HG02870 (cell line): ENCODE measurements around the gene COLQ.
"Not testable (repeated sequence)": the region's sequence is repeated elsewhere in the genome, so short reads cannot be mapped to it uniquely, and the experiment has no call there.

ENCODE experiments used
- ATAC-seq: cut with Tn5 transposase; IDR thresholded peaks from one replicate; pipeline ENCODE4 v1.9.1; 2021; ENCODE audit warnings: mild to moderate bottlenecking, moderate library complexity; ENCODE audit not compliant: unreplicated experiment

Gene COLQ

DNA sequence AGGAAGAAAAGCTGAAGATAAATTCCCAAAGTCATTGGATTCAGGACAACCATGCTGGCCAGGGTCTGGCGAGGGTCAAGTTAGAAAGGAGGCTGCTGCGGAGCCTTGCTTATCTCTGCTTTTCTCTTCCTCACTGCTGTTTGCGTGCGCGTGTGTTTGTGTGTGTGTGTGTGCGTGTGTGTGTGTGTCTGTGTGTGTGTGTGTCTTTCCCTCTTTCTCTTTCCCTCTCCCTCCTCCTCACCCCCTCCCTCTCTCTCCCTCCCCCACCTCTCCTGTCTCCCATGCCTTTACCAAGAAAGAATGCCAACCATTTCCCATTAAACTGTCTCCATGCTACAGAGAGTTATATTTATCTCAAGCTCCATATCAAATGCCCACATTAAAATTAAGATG, at the start of gene COLQ:
Gene COLQ (minus strand): TSS at position 134 of the 393 bp plus-strand sequence. CDS start 81 bp downstream, at position 53.
- ATAC-seq = no peak

DNA sequence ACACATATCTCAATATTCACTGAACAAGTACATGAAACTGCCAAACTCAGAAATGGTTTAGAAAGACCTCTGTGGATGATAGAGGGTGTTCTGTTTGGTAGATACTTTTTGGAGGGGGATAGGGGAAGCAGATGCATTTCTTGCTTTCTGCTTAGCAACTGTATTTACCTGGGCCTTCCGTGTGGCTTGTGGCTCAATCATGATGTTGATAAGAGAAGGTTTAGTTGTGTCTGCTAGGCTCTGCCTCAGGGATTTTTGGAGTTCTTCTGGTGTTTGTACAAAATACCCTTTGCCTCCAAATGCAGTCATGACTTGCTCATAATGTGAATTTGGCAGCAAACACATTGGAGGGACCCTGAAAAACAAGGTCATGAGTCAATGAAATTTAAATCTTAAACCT, 41.7 kb upstream of the COLQ start:
- no peak for ATAC-seq

DNA sequence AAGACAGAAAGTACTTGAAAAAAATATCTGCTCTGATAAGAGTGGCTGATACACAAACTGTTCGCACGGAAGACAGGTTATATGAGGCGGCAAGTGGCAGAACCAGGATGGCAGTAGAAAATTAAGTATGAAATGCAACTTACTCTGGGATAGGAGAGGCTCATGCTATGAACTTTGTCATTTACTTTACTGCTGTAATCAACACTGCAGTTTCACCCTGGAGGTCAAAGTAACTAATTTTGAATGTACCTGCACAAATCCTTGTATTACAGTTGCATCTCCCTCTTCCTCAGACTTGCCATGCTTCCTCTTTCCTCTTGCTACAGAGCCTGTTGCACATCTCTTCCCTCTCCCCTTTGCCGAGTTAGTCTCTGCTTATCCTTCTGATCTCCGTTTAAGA, 41.1 kb upstream of the COLQ start:
- no peak for ATAC-seq

DNA sequence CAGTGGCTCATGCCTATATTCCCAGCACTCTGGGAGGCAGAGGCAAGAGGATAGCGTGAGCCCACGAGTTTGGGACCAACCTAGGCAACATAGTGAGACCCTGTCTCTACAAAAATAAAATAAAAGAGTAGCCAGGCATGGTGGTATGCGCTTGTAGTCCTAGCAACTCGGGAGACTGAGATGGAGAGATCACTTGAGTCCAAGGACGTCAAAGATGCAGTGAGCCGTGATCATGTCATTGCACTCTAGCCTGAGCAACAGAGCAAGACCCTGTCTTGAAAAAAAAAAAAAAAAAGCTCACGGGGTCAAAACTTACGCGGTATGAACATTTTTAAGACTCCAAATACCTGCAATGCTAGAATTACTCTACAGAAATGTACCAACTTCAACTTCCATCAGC, 37.1 kb upstream of the COLQ start:
- ATAC-seq = no peak

DNA sequence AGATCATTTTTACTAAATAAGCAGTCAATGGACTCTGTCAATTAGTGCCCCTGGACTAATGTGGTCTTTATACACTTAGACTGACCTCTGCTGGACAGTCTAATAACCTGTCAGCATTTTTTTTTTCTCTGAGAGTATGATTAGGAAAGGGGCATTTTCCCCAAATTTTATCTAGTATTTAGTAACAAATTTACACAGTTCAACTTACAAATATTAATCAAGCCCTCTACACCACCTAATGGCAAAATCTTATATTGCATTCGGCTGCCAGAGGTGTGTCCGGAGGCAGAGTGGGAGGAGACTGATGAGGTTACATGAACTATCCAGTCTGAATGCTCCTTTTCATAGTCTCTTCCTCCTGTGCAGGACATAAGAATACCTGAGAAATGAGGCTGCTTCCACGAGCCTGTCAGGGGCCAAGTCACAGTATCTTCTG, 36.0 kb upstream of the COLQ start:
- ATAC-seq = peak; percentile 57

DNA sequence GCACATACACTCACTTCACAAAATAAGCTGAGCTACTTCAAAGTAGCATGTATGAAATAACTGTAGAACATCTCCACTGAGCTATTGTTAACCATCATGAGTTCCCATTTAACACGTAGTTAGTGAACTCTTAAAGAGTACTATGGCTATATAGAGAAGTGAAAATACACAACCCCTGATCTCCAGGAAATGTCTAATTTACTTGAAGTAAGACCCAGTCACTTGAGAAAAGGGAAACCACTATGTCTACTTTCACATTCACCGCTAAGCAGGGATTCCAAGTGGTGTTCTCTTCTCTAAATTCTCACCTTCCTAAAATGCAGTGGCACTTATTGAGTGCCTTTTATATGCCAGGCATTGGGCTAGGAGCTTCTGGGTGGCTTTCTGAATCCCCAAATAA, 35.0 kb upstream of the COLQ start:
- ATAC-seq = peak; percentile 88

DNA sequence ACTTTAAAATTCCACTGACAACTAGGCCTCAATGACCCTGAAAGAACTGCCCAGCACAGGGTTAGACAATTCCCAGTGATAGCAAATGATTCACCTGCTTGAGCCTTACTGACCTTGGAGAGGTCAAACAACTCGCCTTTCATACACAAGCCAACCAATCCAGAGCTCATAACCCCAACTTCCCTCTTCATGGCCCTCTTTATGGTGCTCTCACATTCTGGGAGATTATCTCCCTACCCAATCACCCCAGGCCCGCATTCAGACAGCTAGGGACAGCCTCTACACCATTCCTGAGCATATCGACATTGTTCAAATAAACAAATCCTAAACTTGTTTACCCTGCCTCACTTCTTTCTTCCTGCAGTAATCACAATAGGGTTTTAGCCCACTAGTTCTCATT, 32.2 kb upstream of the COLQ start:
- ATAC-seq = no peak

DNA sequence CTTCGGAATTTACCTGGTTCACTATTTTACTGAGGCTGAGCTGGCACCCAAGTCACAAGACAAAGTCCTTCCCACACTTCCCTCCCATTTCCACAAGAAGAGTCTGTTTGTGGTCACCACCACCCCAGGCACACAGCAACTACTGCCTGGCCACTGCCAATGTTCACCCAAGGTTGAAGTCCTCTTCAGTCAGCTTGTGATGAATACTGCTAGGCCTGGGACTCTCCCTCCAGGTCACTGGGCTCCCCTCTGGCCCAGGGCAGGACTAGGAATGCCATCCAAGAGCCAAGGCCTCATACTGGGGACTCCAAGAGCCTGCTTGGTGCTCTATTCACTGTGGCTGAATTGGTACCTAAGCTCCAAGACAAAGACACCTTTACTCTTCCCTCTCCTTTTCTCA, 30.4 kb upstream of the COLQ start:
- ATAC-seq = no peak

DNA sequence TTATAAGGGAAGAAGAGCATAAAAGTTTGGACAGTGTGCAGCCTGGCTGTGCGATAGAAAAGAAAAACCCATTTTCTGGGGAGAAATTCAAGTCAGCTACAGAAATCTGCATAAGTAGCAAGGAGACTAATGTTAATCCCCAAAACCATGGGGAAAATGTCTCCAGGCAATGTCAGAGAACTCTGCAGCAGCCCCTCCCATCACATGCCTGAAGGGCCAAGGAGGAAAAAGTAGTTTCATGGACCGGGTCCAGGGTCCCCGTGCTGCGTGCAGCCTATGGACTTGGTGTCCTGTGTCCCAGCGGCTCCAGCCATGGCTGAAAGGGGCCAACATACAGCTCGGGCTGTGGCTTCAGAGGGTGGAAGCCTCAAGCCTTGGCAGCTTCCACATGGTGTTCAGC, 28.3 kb upstream of the COLQ start:
- no peak for ATAC-seq

DNA sequence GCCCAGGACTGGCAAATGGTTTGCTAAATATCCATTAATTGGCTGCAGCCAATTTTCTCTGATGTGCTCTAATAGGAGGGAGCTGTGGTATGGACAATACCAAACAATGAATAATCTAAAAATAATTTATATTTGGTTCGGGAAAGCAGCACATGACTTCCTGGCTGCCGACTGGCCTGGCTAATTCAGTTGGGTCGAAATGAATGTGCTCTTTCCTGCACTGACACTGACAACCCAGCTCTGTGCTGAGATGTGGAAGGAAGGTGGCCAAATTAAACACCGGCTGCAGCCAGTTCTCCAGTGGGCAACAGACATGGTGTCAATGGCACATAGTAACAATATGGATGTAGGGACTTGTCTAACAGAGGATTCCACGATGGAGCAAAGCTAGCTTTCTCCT, 21.1 kb upstream of the COLQ start:
- ATAC-seq = no peak

DNA sequence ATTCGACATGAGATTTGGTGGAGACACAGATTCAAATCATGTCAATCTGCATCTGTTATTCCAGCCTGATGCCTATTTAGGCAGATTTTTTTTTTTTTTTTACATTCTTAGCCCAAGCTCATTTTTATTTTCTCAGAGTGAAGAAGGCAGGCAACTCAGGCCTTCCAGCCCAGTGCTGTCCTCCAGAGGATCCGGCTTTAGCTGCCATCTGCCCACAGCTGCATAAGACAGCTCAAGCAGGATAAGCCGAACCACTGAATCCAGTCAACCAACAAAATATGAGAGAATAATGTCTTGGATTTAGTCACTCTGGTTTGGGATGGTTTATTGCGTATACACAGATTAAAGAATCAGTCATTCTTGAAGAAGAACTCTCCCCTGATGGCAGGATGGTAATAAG, 19.9 kb upstream of the COLQ start:
- ATAC-seq = no peak

DNA sequence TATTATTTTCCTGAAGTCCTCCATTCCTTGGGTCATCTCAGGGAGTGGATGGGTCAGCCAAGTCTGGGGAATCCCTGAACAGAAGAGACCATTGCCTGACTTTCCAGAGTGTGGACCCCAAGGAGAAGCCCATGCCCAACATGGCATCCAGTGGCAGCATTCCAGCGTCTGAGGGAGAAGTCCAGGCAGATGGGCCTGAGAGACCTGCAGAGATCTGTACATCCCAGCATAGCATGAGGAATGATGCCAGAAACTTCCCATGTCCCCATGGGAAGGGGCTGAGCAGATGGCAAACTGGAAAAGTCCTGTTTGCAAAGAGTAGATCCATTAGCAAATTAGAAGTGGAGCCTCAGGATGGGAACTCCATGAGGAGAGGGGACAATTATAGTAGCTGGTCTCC, 17.6 kb upstream of the COLQ start:
- no peak for ATAC-seq

DNA sequence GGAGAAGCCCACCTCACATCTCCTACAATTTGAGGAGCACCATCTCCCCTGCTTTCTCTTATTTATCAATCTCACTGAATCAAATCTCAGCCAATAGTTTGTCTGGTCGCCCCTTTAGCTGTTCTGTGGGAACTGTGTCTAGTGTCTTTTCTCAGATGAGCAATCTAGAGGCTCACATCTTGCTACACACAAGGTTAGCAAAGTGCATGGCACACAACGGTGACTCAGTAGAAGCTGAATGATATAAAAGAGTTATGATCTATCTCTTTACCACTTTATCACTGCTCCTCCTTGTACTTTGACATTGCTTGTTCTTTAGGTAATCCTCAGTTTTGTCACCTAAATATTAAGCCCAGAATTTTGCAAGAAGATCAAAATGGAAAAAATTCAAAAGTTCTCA, 16.8 kb upstream of the COLQ start:
- ATAC-seq = no peak

DNA sequence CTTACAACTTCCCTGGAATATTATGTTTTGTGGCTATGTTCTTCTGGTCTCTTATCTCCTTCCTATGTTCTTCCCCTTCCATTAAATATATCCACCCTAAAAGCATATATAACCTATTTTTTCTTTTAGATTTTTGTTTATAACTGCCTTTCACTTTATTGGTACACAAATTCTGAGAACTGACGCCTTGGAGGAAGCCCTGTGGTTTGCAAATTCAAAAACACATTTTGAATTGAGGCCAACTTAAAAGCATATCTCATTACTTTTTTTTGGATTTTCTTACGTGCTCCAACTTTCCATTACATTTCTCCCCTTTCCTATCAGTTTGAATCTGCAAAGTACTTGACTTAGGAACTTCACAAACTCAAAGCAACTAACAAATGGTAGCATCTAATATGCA, 15.3 kb upstream of the COLQ start:
- no peak for ATAC-seq

DNA sequence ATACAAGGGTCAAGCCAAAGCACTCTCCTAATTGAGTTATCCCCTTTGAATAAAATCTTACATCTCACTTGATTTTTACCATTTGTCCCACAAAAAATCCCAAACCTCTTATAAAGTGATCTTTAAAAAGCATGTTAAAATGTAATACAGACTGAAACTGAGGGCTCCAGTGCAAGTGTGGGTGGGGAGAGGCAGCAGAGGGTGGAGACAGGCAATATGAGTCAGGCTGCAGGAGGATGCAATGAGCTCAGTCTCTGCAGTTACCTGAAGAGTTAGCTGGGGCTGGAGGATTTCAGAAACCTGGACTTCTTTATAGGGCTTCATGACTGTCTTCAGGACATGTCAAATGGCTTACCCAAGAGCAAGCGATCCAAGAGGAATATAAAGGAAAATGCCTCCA, 14.2 kb upstream of the COLQ start:
- ATAC-seq = peak; percentile 67

DNA sequence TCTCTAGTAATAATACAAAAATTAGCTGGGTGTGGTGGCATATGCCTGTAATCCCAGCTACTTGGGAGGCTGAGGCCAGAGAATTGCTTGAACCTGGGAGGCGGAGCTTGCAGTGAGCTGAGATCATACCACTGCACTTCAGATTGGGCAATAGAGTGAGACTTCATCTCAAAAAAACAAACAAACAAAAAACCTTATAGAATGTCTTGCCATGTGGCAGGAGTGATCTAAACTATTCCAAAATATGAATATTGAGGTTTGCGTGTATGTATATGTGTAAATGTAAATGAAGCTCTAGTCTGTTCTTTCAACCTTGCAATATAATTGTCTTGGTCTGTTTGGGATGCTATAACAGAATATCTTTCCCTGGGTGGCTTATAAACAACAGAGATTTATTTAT, 11.1 kb upstream of the COLQ start:
- ATAC-seq = not testable (repeated sequence)

DNA sequence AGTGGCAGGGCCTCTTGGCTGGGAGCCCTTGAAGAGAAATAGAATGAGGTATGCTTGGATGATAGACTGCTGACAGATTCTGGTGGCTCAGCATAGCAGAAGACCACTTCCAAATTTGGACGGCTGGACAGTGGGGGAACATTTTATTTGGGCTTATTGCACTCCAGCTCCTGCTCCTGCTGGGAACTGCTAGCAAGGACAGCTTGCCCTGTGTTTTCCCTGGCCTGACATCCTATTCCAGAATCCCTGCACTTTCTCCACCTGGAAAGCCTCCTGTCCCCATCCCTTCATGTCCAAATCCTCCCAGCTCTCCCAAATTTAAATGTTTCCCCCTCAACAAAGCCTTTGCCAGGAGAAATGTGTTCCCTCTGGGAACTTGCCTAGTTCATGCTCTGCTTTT, 9.8 kb upstream of the COLQ start:
- no peak for ATAC-seq

DNA sequence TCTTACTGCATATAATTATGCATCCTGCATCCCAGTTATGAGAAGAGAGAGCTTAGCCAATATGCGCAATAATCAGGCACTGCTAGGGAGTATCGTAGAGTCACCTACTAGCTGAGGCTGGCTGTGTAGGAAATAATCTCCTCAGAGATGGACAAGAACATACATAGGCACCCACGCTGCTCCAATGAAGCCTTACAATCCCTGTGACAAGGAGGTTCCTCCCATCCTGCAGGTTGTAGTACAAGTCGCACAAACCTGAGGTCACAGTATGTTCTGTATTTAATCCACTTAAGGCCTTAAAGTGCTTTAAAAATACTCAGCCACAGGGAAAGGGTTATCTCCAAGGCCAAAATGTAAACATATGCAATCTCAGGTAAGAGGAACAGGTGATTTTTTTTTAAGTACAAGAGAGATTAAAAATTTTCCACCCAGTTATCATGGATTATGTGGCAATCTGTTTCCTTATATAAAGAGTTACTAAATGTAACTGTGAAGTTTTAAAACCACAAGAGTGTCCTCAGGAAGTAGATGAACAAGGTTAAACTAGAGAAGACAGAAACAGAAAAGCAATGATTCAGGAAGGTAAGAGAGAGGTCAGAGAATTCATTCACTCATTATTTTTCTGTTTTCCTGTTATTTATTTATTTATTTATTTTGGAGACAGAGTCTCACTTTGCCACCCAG, 7.5 kb upstream of the COLQ start:
- ATAC-seq = no peak

DNA sequence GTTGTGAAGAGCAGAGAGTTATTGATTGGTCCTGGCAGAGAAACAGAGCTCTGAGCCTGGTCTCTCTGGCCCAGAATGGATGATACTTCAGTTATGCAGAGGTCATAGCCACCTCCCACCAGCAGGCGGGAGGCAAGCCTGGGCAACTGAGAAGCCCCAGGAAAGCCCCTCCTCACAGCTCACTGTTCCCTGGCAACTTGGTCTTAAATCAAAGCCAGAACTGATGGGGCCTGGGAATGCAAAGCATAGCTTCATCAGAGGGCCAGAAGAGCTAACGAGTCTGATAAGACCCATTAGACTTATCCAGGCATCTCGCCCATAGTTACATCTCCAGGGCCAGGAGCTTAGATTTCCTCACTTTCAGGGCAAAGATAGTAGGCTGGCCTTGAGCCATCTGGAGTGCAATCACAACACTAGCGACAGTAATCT, 5.5 kb upstream of the COLQ start:
- ATAC-seq = no peak

DNA sequence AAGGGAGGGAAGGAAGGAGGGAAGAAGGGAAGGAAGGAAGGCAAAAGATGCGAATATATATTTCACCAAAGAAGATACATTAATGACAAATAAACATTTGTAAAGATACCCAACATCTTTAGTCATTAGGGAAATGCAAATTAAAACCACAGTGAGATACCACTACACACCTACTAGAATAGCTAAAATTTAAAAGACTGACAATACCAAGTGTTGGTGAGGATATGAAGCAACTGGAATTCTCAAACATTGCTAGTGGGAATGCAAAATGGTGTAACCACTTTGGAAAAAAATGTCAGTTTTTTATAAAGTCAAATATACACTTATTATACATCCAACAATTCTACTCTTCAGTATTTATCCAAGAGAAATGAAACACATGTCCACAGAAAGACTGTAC, 4.3 kb upstream of the COLQ start:
- ATAC-seq = no peak

DNA sequence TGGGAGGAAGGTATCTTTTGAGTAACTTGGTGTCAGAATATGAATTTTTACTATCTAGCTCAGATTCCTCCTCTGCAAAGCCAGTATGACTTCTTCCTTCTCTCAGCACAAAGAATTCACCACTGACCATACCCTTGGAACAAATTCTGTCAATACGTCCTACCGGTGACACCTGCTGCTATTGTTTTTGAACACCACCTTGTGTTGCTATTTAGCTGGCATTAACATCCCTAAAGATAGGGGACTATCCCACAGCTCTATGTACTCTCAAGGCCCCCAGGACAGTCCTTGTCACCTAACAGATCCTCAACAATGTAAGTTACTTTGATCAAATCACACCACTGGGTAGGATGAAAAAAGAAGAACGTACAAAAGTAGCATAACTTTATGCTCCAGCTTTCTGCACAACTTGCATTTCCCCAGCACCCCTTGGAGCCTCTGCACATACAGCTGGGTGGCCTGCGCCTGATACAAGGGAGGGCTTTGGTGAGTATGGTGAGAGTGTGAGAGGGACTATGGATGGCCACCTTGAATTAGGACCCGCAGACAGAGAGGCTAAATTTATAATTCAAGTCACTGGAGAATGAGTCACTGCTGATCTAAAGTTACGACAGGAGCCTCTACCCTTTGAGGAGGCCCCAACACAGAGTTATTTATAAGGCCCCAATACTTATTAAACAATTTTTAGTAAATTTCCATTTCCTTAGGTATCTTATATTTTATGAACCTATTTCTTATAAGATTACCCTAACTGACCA, 2.3 kb upstream of the COLQ start:
- no peak for ATAC-seq

DNA sequence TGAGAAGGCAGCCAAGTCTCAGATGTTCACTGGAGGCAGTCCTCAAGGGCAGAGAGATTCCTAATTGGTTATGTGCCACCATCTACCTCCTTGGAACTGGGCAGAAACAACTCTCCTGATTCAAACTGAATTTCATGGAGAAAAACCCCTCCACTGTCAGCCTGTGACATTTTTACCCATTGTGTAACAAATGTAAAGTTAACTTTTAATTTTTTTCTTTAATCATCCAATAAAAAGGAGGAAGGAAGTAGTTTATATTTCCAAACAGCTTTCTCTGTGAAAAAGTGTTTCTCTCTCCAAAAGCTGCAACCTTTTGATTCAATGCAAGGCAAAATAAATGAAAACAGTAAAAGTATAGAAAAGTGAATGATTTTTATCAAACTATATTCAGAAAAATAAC, 510 bp upstream of the COLQ start:
- ATAC-seq = no peak
